Measurements from ENCODE around the gene GGCX. TPM values are rescaled to one million over a fixed set of nuclear protein-coding genes. Genes with fewer than 3 reads are reported as not detected.

GGCX gene
- total and polyA plus RNA-seq, 2 of the 13 experiments (the other 11 are each of a cell fraction or from before 2014, with no cell fraction given) = 72.5 to 103 TPM

GRCh38 chr2:85601771-85602475 lies 40.6 kb upstream of the GGCX start (continued):
- no peak for TF ChIP-seq ZNF33A (CRISPR knock-in tag; IDR thresholded peaks at IDR 0.05; ENCODE audit: borderline replicate concordance)
- no peak; a peak in 1 of 4 replicates for TF ChIP-seq HMGXB4 (CRISPR knock-in tag; IDR thresholded peaks at IDR 0.05; ENCODE audit: borderline replicate concordance in 1 of 2, low read depth in 1 of 2)
- no peak for TF ChIP-seq RBFOX2 (IDR thresholded peaks at IDR 0.05; ENCODE audit: low read depth, low read length)
- peak; percentile 19; the same call in 1 of the 2 replicates for TF ChIP-seq ERF (CRISPR knock-in tag; IDR thresholded peaks at IDR 0.05)
- no peak for TF ChIP-seq DDIT3 (CRISPR knock-in tag; IDR thresholded peaks at IDR 0.05)
- no peak; the same call in 1 of the 2 replicates for TF ChIP-seq ZNF782 (CRISPR knock-in tag; IDR thresholded peaks at IDR 0.05; ENCODE audit: borderline replicate concordance)
- 0 out of 2 replicates have a peak, but pooled peaks have one; percentile 5 for TF ChIP-seq ZNF263 (CRISPR knock-in tag; IDR thresholded peaks at IDR 0.05)
- peak; percentile 53; the same call in 1 of the 2 replicates for TF ChIP-seq PRDM10 (CRISPR knock-in tag; IDR thresholded peaks at IDR 0.05; ENCODE audit: low read depth)
- 0 out of 2 replicates have a peak, but pooled peaks have one; percentile 48 for TF ChIP-seq KDM5A (IDR thresholded peaks at IDR 0.05; ENCODE audit: borderline replicate concordance, low read length)
- peak; percentile 31; the same call in 1 of the 2 replicates for TF ChIP-seq TIGD3 (CRISPR knock-in tag; IDR thresholded peaks at IDR 0.05; ENCODE audit: borderline replicate concordance)
- no peak for TF ChIP-seq ZNF484 (CRISPR knock-in tag; IDR thresholded peaks at IDR 0.05; ENCODE audit: borderline replicate concordance, low read depth)
- no peak for TF ChIP-seq ZNF503 (CRISPR knock-in tag; IDR thresholded peaks at IDR 0.05)
- TF ChIP-seq MXD4 (CRISPR knock-in tag; IDR thresholded peaks at IDR 0.05) = no peak
- TF ChIP-seq TERF1 (CRISPR knock-in tag; IDR thresholded peaks at IDR 0.05) = no peak
- TF ChIP-seq ELK4 (CRISPR knock-in tag; IDR thresholded peaks at IDR 0.05; ENCODE audit: borderline replicate concordance) = no peak

Measured in HepG2 (cell line).